HEK293T (cell line): ENCODE data around the gene CKS1B.
A peak's percentile ranks its signal among the peaks of the same experiment; 100 is the strongest.

Experiments used
- CTCF ChIA-PET: fragments of 350-600 bp; formaldehyde crosslinking; extraction: SDS; loops from one replicate; lab custom pipeline; 2021; ENCODE audit warnings: antibody characterized with exemption, inconsistent platforms; lab: Yijun Ruan, JAX
- POLR2A ChIA-PET: fragments of 350-600 bp; formaldehyde crosslinking; extraction: SDS; loops from one replicate; lab custom pipeline; 2020; ENCODE audit warnings: antibody characterized with exemption, inconsistent platforms; lab: Yijun Ruan, JAX
- DNase-seq: peaks from one replicate; pipeline ENCODE4 v3.0.0; 2012; ENCODE audit warnings: mixed read lengths; ENCODE audit errors: extremely low spot score
- ARNT ChIP-seq: fragments of 450-650 bp; IDR thresholded peaks from 2 replicates; pipeline ENCODE4 v1.6.1; 2017; ENCODE audit warnings: mild to moderate bottlenecking
- BHLHE40 ChIP-seq: fragments of 450-650 bp; IDR thresholded peaks from 2 replicates; pipeline ENCODE4 v1.6.1; 2016; ENCODE audit warnings: mild to moderate bottlenecking, moderate library complexity, borderline replicate concordance
- CTBP1 ChIP-seq: fragments of 450-650 bp; IDR thresholded peaks from 2 replicates; pipeline ENCODE4 v1.6.1; 2016; ENCODE audit warnings: borderline replicate concordance
- ELF4 ChIP-seq: fragments of 450-650 bp; IDR thresholded peaks from 2 replicates; pipeline ENCODE4 v1.6.1; 2017; ENCODE audit warnings: antibody characterized with exemption
- FOXA1 ChIP-seq: fragments of 450-650 bp; IDR thresholded peaks from 2 replicates; pipeline ENCODE4 v1.6.1; 2016; ENCODE audit warnings: mild to moderate bottlenecking
- FOXK2 ChIP-seq: fragments of 450-650 bp; IDR thresholded peaks from 2 replicates; pipeline ENCODE4 v1.6.1; 2016; ENCODE audit warnings: mild to moderate bottlenecking
- FOXM1 ChIP-seq: fragments of 450-650 bp; IDR thresholded peaks from 2 replicates; pipeline ENCODE4 v1.6.1; 2017; ENCODE audit warnings: mild to moderate bottlenecking, borderline replicate concordance
- HDGF ChIP-seq: fragments of 450-650 bp; IDR thresholded peaks from 2 replicates; pipeline ENCODE4 v1.6.1; 2017; ENCODE audit warnings: antibody characterized with exemption, borderline replicate concordance
- L3MBTL2 ChIP-seq: fragments of 450-650 bp; conservative IDR thresholded peaks from 2 replicates; pipeline ENCODE4 v1.6.1; 2016; ENCODE audit warnings: mild to moderate bottlenecking
- LEF1 ChIP-seq: fragments of 450-650 bp; IDR thresholded peaks from 2 replicates; pipeline ENCODE4 v1.6.1; 2017; ENCODE audit warnings: mild to moderate bottlenecking, borderline replicate concordance
- NFRKB ChIP-seq: fragments of 450-650 bp; IDR thresholded peaks from 2 replicates; pipeline ENCODE4 v1.6.1; 2016; ENCODE audit warnings: mild to moderate bottlenecking, moderate library complexity
- PKNOX1 ChIP-seq: fragments of 450-650 bp; IDR thresholded peaks from 2 replicates; pipeline ENCODE4 v1.6.1; 2016
- SP1 ChIP-seq: fragments of 450-650 bp; IDR thresholded peaks from 2 replicates; pipeline ENCODE4 v1.6.1; 2017
- SUZ12 ChIP-seq: fragments of 450-650 bp; IDR thresholded peaks from 2 replicates; pipeline ENCODE4 v1.6.1; 2016; ENCODE audit warnings: mild to moderate bottlenecking
- TARDBP ChIP-seq: fragments of 450-650 bp; IDR thresholded peaks from 2 replicates; pipeline ENCODE4 v1.6.1; 2016
- ZNF384 ChIP-seq: fragments of 450-650 bp; IDR thresholded peaks from 2 replicates; pipeline ENCODE4 v1.6.1; 2016

The CKS1B gene

GRCh38 chr1:154958036-154958435 lies 16.4 kb upstream of the CKS1B start:
- ChIA-PET CTCF (no interaction called here), POLR2A (interaction anchor here (0.7 kb wide), 1 partner anchor 25 kb away, joined by 3 read pairs; the partner anchor contains the start of gene FLAD1)
- DNase-seq = no peak
- TF ChIP-seq PKNOX1 = no peak
- TF ChIP-seq NFRKB = no peak
- no peak for TF ChIP-seq SUZ12
- no peak for TF ChIP-seq ZNF384

- POLR2A ChIA-PET = interaction anchor here (1.2 kb wide), 1 partner anchor 24 kb away, joined by 4 read pairs; the partner anchor contains the start of gene FLAD1
- CTCF ChIA-PET = no interaction called here
- no peak for TF ChIP-seq L3MBTL2
- no peak for TF ChIP-seq ARNT
- TF ChIP-seq PKNOX1 = no peak
- no peak for TF ChIP-seq FOXM1
- TF ChIP-seq BHLHE40 = no peak
- TF ChIP-seq SP1 = no peak
- TF ChIP-seq ELF4 = no peak
- TF ChIP-seq LEF1 = no peak
- no peak for DNase-seq
These were observed 15.6 kb upstream of the CKS1B start for GRCh38 chr1:154958681-154959425.

- POLR2A ChIA-PET = interaction anchor here (1.2 to 4.8 kb wide), 2 partner anchors 13 to 23 kb away, joined by 4 to 59 read pairs; partner anchors contain the start of genes CKS1B, FLAD1 and SHC1
- DNase-seq = no peak
- CTCF ChIA-PET = no interaction called here
- TF ChIP-seq TARDBP (no peak), FOXA1 (no peak), FOXK2 (no peak), ZNF384 (no peak), NFRKB (no peak), ARNT (no peak), ELF4 (no peak), L3MBTL2 (no peak), SP1 (no peak), HDGF (no peak), FOXM1 (no peak), BHLHE40 (no peak)
These were observed 15.1 kb upstream of the CKS1B start for GRCh38 chr1:154959426-154959780.

- no peak for DNase-seq
- ChIA-PET POLR2A (interaction anchor here (0.6 to 4.8 kb wide), 25 partner anchors 9 to 124 kb away, joined by 3 to 59 read pairs (median 4); partner anchors contain the start of genes CKS1B, FLAD1, LENEP and PMVK), CTCF (interaction anchor here (0.9 to 1.3 kb wide), 6 partner anchors 24 to 129 kb away, joined by 3 to 6 read pairs (median 3); partner anchors contain the start of gene PMVK)
- no peak for TF ChIP-seq ARNT
- TF ChIP-seq L3MBTL2 = no peak
- TF ChIP-seq CTBP1 = no peak
- TF ChIP-seq ZNF384 = no peak
- no peak for TF ChIP-seq NFRKB
- TF ChIP-seq BHLHE40 = no peak
- no peak for TF ChIP-seq PKNOX1
- TF ChIP-seq HDGF = no peak
- no peak for TF ChIP-seq SUZ12
- no peak for TF ChIP-seq SP1
- TF ChIP-seq FOXM1 = no peak
These were observed 13.9 kb upstream of the CKS1B start for GRCh38 chr1:154960446-154961136.

- TF ChIP-seq HDGF = no peak
- no peak for TF ChIP-seq NFRKB
- no peak for TF ChIP-seq CTBP1
- TF ChIP-seq BHLHE40 = peak; percentile 52; the same call in 1 of the 2 replicates
- TF ChIP-seq LEF1 = peak; percentile 66; the same call in 1 of the 2 replicates
- TF ChIP-seq FOXK2 = no peak
- no peak for TF ChIP-seq TARDBP
- TF ChIP-seq FOXM1 = peak; percentile 70; the same call in 1 of the 2 replicates
- TF ChIP-seq ZNF384 = no peak
- no peak for TF ChIP-seq FOXA1
- TF ChIP-seq ARNT = 0 out of 2 replicates have a peak, but pooled peaks have one; percentile 34
- TF ChIP-seq SUZ12 = no peak
- no peak for TF ChIP-seq SP1
- TF ChIP-seq ELF4 = peak; percentile 43; the same call in 1 of the 2 replicates
- TF ChIP-seq L3MBTL2 = 0 out of 2 replicates have a peak, but pooled peaks have one; percentile 41
These were observed 13.0 kb upstream of the CKS1B start, which contains the start of gene PYGO2 for GRCh38 chr1:154961207-154962155. PYGO2 (minus strand) TSS chr1:154961782; CDS start chr1:154961576, 206 bp downstream.

More at GRCh38 chr1:154961207-154962155, 13.0 kb upstream of the CKS1B start, which contains the start of gene PYGO2:
- CTCF ChIA-PET = interaction anchor here (0.6 to 1.6 kb wide), 11 partner anchors 9 to 128 kb away, joined by 3 to 6 read pairs (median 4); partner anchors contain the start of genes PMVK and SHC1
- peak; percentile 87 for DNase-seq
- POLR2A ChIA-PET = interaction anchor here (0.6 to 4.8 kb wide), 25 partner anchors 10 to 124 kb away, joined by 3 to 59 read pairs (median 4); partner anchors contain the start of genes CKS1B, FLAD1, LENEP and PMVK
